Stimulated activated CD4-positive, alpha-beta T cell treated with anti-CD3 and anti-CD28 coated beads, TNF-alpha, amount 100 ng/mL, for 24 hours (primary cell): Measurements from ENCODE around the gene DHX16.
"Not testable (repeated sequence)": the region's sequence is repeated elsewhere in the genome, so short reads cannot be mapped to it uniquely, and the experiment has no call there.

Experiments
- DNase-seq, 3 experiments: peaks; one replicate each; pipeline ENCODE4 v3.0.0-alpha.2; 2020; ENCODE audit warnings: low read depth in 3 of 3

DHX16 gene

DNA sequence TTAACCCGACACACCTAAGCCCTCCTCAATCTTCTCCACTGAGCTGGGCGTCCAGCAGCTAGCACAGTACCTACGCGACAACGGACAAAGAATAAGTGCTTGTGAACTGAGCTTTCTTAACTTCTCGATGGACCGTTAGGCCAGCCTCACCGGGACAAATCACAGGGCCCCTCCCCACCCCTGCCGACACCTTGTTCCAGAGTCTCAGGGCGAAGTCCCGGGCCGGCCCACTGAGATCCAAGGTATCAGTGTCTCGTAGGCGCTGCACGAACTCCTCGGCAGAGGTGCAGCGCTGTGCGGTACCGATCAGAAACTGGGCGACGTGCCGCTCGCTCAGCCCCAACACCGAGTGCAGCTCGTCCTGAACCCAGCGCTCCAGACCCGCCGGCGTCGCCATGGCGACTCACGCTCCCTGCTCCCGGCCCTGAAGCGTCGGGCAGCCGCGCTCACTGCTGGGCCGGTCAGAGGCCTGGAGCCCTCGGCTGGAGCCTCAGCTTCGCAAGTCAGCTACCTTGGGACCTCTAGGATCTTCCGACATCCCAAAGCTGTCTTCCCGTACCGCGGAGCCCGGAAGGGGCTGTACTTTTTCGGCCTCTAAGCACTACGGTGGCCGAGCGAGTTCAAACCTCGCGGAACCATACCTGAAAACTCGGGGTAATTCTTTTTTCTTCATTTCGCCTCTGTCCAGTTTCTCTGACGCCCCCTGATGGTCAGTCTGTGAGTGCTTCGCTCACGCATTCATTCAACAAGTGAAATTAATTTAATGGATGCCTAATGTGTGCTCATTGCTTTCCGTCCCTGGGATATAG is at the start of gene DHX16:
Gene DHX16 (minus strand): TSS at position 562 of the 809 bp plus-strand sequence. CDS start 165 bp downstream, at position 397.
- peak; percentile 78 to 90 (median 88) for DNase-seq

GRCh38 chr6:30722025-30722279 is 49.1 kb upstream of the DHX16 start:
- peak in 1 of 3 experiments; percentile 30 for DNase-seq

DNA sequence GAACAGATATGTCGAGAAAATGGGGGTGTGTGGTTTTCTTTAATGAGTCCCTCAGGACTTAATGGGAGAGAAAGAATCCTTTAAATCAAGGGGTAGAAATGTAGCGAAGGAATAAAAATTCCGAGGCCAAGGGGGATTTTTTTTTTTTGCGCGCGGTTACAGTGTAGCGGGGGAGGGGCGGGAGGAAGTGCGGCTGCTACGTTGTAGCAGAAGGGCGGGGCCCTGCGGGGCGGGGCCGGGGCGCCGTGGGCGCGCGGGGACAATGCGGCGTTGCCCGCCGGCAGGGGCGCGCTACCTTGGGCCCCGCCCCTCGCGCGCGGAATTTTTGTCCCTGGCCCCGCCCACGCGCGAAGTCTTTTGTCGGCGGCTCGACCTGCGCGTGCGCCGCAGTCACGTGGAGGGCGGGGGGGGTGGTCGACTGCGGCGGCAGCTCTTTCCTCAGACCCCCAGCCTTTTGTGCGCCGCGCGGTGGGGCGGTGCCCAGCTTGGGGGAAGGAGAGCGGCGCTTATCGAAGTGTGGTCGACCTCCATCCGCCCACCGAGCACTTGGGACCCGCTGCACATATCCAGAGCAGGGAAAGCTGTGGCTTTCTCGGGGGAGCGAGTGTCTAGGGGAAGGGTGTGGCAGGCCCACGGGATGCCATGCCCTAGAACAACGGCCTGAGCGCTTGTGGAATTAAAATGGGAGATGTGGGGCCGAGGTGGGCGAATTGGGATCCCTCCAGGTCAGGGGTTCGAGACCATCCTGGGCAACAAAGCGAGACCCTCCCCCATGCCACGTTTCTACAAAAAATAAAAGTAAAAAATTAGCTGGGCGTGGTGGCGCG is 48.6 kb upstream of the DHX16 start:
- peak; percentile 92 to 95 (median 94) for DNase-seq

GRCh38 chr6:30720738-30721197 is 48.0 kb upstream of the DHX16 start:
- peak in 2 of 3 experiments; percentile 40 to 60 for DNase-seq

DNA sequence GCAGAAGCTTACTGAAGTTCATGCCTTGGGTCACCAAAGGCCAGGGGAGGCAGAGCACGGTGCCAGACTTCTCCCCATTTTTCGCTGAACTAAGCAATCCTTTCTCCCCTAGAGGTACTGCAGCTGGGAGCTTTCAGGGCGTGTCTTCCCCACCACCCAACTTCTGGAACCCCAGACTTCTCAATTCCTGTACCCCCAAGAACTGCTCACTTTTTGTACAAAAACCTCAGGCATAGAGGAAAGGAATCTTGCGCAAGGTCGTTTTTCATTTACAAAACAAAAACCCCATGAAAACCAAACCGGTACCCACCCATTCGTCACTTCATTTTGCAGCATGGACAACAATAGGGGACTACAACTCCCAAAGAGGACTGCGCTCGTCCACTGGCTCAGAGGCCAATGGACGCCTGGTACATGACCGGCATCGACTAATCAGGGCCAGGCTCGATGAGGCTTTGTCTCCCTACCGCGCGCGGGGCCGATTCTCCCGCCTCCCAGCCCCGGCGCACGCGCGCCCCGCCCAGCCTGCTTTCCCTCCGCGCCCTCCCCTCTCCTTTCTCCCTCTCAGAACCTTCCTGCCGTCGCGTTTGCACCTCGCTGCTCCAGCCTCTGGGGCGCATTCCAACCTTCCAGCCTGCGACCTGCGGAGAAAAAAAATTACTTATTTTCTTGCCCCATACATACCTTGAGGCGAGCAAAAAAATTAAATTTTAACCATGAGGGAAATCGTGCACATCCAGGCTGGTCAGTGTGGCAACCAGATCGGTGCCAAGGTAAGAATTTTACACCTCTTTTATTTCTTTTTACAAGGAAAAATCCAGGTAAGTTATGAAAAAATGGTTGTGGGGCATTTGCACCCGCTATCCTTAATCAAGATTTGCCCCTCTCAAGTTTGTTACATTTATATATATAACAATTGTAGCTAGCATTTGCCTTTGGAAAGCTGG is 47.3 kb upstream of the DHX16 start, which contains the start of gene TUBB:
Gene TUBB (plus strand): TSS at position 562 of the 947 bp plus-strand sequence. CDS start 155 bp downstream, at position 717.
- DNase-seq, result peak; percentile 89 to 94 (median 91)

- DNase-seq, result no peak
Measured at GRCh38 chr6:30719356-30719755, 46.5 kb upstream of the DHX16 start.

DNA sequence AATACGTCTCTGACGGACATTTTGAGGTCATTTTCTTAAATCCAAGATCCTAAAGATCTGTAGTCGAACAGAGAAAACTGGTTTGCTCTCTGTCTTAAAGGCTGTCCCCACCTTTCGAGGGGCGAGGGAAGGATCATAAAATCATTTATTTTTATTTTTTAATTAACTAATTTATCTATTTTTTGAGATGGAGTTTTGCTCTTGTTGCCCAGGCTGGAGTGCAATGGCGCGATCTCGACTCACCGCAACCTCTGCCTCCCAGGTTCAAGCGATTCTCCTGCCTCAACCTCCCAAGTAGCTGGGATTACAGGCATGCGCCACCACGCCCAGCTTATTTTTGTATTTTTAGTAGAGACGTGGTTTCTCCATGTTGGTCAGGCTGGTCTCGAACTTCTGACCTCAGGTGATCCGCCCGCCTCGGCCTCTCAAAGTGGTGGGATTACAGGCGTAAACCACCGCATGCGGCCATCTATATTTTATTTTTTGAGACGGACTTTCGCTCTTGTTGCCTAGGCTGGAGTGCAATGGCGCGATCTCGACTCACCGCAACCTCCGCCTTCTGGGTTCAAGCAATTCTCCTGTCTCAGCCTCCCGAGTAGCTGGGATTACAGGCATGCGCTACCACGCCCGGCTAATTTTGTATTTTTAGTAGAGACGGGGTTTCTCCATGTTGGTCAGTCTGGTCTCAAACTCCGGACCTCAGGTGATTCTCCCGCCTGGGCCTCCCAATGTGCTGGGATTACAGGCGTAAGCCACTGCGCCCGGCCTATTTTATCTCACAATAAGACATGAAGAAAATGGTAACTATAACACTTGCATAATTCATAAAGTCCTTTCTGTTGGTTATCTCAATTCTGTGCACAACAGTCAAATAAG is 45.3 kb upstream of the DHX16 start:
- not testable (repeated sequence) for DNase-seq

- peak; percentile 96 to 99 (median 99) for DNase-seq
Measured at GRCh38 chr6:30717129-30717844, 44.5 kb upstream of the DHX16 start, which contains the start of gene MDC1. MDC1 (minus strand) TSS chr6:30717281; CDS start chr6:30715175, 2,106 bp downstream.

GRCh38 chr6:30716879-30717128 is 44.0 kb upstream of the DHX16 start:
- DNase-seq, result no peak

- no peak for DNase-seq
Measured at GRCh38 chr6:30714263-30714662, 41.5 kb upstream of the DHX16 start.

DNA sequence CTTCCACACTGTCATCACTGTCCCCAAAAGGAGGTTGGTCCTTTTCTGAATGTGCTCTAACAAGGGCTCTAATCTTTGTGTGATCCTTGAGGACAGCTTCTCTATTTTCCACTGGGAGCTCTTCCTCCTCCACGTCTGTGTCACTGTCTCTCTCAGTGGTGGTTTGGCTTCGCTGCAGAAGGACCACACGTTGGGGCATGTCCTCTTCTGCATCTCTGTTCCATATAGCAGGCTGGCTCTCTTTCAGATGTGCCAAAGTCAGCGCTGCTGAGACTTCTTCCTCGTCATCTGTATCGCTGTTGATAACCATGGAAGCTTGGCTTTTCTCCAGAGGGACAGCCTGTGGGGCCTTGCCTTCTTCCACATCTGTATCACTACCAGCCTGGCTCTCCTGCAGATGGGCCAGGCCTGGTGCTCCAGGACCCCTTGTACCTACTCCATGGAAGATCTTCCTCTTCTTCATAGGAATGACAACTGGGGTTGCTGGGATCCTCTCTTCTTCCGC is 39.7 kb upstream of the DHX16 start:
- DNase-seq, result no peak

GRCh38 chr6:30711758-30712380 is 39.1 kb upstream of the DHX16 start:
- no peak for DNase-seq

- no peak for DNase-seq
Measured at GRCh38 chr6:30709101-30709868, 36.5 kb upstream of the DHX16 start.

- no peak for DNase-seq
Measured at GRCh38 chr6:30707281-30707850, 34.6 kb upstream of the DHX16 start.

GRCh38 chr6:30705620-30706019 is 32.8 kb upstream of the DHX16 start:
- DNase-seq, result no peak

DNA sequence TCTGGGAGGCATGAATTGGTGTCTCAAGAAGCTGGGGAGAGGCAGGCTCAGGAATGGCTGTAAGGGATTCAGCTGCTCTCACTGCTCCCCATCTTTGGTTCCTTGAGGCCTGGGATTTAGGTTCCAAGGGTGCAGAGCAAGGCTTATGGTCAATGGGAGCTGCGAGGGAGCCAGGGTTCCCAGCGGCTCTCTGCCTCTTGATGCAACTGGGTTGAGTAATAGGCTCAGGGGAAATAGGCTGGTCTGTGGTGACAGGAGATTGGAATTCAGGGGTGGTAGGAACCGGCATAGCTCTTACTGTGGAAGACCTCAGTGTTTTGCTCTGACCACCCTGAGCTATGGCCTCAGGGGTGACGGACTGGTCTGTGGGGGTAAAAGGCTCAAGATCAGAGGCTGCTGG is 31.0 kb upstream of the DHX16 start:
- DNase-seq, result no peak

- DNase-seq, result no peak
Measured at GRCh38 chr6:30703011-30703410, 30.2 kb upstream of the DHX16 start.

GRCh38 chr6:30700340-30700739 is 27.5 kb upstream of the DHX16 start:
- no peak for DNase-seq
